HG03558 (cell line): Measurements from ENCODE around the gene SCAPER.
"Not testable (repeated sequence)": the region's sequence is repeated elsewhere in the genome, so short reads cannot be mapped to it uniquely, and the experiment has no call there.

ENCODE experiments used
- ATAC-seq: cut with Tn5 transposase; IDR thresholded peaks from one replicate; pipeline ENCODE4 v1.9.1; 2021; ENCODE audit warnings: moderate number of reproducible peaks; ENCODE audit not compliant: unreplicated experiment; ENCODE audit errors: extremely low read depth

SCAPER gene

DNA sequence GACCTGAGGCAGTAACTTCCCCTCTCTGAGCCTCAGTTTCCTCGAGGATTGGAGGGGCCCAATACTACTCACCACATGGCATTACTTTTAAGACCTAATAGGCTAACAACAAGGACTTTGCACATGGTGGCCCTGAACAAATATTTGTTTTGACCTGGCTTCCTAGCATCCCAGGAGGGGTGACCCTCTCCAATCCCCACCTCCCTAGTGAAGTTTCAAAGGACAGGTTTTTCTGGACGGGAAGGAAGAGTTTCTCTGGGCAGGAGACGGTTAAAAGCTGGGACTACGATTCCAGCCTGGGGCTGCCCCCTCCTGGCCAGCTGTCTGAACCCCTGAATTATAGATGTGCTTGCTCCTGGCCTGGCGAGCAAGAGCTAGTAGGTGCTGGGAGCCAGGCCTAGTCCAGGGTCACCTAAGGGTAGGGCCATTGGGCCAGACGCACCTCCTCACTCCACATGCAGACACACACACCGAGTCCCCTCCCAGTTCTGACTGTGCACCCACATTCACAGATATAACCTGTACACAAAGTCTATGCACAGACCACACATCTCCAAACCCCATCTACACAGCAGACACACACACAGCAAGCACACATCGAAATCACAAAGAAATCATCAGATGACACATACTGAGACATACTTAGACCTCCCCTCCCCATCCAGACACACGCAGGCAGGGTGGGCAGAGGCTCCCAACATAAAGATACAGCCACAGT is 571.3 kb downstream of the SCAPER start:
- no peak for ATAC-seq

DNA sequence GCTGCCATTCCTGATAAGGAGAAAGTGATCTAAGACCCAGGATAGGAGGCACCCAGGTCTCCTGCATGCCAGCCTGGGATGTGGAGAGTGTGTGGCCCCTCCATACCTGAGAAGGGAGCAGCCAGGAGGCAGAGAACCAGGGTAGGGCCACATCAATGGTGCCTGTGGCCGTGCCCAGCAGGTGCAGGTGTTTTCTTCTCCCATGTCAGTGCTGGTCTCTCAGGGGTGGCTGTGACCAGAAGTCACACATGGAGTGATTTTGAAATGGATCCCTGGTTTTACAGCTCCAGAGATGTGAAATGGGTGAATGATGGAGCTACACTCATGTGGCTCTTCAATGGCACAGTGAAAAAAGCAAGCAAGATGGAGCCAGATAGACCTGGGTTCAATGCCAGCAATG is 571.8 kb downstream of the SCAPER start:
- ATAC-seq, result no peak

- no peak for ATAC-seq
Measured at GRCh38 chr15:76332796-76333195, 572.3 kb downstream of the SCAPER start.

GRCh38 chr15:76330080-76330680 is 575.0 kb downstream of the SCAPER start:
- no peak for ATAC-seq

DNA sequence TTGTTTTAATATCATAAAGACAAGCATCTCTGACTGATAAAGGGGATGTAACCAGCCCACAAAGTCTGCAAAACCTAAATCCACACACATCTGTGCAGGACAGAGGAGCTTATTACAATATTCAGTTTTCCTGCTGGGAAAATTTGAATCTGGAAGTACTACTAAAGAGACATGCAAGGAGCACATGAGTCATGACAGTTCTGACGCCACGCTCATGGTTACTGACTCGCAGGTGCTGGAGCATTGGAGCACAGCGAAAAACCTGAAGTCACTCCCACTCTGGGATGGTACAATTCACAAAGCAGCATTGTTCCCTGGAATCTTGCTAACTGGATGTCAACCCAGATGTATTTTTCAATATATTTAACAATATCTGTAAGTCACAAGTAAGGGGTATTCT is 576.2 kb downstream of the SCAPER start:
- no peak for ATAC-seq

DNA sequence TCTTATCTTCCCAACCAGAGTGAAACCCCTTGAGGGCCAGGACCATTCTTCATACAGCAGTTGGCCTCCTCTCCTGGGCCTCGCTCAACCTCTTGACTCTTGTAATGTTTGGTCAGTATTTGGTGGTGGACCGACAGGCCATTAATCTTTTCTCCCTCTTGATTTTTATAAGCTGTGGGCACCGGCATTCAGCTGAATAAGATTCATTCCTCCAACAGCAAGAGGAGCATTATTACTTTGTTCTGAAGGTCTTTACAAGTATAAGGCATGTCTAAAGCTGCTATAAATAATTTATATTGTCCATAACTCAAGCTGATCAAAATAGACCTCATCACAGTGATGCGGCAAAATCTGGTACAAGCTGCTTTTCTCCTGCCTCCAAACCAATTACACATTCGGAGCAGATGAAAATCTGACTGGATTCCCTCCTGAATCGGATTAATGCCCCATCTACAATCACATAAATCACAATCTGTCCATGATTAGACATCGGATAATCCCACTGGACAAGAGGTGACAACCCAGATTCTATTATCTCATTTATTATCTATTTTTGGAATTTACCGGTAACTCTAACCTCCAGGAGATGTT is 576.9 kb downstream of the SCAPER start:
- ATAC-seq, result no peak

DNA sequence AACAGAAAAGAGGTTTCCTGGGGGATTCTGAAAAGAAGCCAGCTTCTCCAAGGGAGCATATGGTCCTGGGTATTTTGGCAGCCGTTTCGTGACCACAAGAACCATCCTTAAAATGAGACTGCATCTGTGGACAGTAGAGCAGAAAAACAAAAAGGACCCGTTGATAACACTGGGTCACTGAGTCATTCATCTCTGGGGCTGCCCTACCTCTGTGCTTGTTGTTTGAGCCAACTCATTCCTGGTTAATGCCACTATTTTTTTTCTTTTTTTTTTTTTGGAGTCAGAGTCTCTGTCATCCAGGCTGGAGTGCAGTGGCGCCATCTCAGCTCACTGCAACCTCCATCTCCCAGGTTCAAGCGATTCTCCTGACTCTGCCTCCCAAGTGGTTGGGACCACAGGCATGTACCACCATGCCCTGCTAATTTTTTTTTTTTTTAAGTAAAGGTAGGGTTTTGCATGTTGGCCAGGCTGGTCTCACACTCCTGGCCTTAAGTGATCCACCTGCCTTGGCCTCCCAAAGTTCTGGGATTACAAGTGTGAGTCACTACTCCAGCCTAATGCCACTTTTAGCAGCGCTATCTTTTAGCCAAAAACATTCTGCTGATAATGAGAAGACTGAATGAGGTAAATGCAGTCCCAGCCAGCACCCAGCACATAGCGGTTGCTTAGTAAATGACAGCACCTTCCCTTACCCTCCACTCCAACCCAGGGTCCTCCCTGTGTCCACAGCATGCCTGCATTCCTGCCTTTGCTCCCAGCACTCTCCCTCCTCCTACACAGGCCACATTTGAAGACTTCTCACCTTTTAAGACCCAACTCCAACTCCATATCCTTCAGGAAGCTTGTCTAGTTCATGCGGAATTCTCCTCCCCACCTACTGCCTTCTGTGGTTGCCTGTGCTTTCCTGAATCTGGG is 577.7 kb downstream of the SCAPER start:
- ATAC-seq, result no peak

GRCh38 chr15:76325704-76326103 is 579.4 kb downstream of the SCAPER start:
- ATAC-seq, result no peak

GRCh38 chr15:76324066-76324465 is 581.1 kb downstream of the SCAPER start:
- no peak for ATAC-seq

- ATAC-seq, result no peak
Measured at GRCh38 chr15:76321602-76322001, 583.5 kb downstream of the SCAPER start.

DNA sequence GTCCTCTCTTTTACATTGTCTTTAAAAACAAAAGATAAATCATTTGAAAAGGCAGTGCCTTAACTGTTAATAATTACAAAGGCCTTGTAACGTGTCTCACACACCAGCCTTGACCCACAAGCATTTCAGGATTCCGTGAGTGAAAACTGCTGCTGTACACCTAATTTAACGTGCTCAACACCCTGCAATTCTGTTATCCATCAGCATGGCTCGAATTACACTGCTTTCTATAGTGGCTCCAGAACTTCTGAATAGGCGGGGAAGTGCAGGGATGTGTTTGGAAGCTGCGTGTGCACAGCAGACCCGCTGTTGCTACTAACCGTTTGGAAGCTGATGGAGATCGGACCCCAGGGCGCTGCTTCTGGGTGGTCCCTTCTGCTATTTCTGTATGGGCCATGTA is 584.0 kb downstream of the SCAPER start:
- no peak for ATAC-seq

GRCh38 chr15:76320012-76320411 is 585.1 kb downstream of the SCAPER start:
- ATAC-seq, result no peak

DNA sequence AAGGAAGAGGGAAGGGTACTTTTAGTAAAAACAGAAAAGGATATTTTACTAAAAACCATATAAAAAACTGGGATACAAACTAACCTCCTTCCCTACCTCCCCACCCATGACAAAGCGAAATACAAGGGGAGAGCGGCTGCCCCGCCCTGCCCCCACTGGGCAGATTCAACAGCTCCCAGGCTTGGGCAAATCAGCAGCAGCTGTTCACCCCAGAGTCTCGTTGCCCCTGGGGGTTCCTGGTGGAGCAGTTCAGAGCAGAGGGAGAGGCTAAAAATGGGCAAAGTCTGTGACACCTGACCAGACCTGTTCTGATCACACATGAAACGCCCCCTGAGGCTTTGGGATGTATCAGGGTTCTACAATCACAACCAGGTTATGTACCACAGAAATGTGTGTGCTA is 591.4 kb downstream of the SCAPER start:
- no peak for ATAC-seq

DNA sequence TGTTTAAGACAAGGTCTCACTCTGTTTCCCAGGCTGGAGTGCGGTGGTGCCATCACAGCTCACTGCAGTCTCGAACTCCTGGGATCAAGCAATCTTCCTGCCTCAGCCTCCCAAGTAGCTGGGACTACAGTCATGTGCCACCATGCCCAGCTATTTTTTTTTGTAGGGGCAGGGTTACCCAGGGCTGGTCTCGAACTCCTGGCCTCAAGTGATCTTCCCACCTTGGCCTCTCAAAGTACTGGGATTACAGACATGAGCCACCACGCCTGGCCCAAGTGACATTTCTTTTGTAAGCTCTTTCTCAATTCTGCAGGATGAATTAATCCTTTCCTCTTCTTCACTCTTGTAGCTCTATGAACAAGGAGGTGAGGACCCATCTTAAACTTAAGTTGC is 592.0 kb downstream of the SCAPER start:
- ATAC-seq, result not testable (repeated sequence)

DNA sequence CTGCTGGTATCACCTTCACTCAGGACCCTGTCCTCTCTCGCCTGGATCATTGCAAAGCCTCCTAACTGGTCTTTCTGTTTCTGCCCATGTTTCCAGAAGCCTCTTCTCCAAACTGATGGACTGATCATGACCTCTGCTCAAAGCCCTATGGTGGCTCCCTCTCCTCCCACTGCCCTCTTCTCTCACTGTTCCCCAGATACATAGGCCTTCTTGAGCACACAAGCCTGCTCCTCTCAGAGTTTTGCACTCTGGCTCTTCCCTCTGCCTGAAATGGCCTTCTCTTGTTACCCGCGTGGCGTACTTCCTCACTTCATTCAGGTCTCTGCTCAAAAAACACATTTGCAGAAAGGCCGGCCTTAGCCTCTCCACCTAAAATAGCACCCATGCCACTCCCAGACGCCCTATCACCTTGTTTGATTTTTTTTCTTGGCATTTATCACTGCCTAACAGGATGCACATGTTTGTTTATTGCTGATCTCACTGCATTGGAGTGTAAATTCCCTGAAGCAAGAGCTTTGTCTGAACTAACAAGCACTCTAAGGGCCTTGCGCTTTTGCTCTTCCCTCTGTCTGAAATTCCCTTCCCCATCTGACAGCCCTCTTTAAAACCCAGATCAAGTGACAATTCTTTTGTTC is 592.5 kb downstream of the SCAPER start:
- no peak for ATAC-seq

DNA sequence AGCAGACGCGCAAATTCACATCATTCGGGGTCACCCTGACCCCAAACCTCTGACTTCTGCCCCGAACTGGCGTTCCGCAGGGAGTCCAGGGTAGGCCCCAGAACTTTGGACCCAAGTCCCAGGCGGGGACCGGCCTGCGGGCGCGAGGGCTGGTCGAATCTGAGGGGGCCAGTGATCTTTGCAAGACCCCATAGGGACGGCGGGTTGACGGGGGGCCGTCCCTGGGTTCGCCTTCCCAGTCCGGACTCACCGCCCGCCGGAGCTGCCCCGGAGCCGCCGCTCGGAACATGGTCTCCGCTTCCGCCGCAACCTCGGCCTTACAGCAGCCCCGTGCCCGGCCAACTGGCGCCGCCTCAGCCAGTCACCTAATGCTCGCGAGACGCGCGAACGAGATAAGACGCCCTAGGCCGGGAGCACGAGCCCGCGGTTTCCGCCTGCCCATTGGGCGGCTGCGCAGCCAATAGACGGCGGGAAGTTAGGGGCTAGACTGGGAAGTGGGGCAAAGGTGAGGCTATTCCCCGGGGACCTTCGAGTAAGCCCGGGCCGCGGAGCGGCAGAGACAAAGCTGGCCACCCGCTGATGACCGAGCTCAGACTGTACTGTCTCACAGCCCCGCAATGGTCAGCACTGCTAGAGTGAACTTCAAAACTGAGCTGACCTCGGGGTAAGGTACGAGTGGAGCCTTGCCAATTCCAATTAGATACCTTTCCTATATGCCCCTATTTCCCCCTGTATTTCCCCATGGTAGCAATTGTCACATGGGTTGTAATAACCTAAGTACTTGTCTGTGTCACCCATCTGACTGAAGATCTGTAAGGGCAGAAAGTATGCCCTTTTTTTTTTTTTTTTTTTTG is 593.8 kb downstream of the SCAPER start, which contains the start of gene ETFA:
TSS of gene ETFA (minus strand) at position 370 of the 854 bp plus-strand sequence. CDS start at position 289, 81 bp downstream.
- peak; percentile 89 for ATAC-seq

GRCh38 chr15:76310475-76311099 is 594.6 kb downstream of the SCAPER start:
- no peak for ATAC-seq

DNA sequence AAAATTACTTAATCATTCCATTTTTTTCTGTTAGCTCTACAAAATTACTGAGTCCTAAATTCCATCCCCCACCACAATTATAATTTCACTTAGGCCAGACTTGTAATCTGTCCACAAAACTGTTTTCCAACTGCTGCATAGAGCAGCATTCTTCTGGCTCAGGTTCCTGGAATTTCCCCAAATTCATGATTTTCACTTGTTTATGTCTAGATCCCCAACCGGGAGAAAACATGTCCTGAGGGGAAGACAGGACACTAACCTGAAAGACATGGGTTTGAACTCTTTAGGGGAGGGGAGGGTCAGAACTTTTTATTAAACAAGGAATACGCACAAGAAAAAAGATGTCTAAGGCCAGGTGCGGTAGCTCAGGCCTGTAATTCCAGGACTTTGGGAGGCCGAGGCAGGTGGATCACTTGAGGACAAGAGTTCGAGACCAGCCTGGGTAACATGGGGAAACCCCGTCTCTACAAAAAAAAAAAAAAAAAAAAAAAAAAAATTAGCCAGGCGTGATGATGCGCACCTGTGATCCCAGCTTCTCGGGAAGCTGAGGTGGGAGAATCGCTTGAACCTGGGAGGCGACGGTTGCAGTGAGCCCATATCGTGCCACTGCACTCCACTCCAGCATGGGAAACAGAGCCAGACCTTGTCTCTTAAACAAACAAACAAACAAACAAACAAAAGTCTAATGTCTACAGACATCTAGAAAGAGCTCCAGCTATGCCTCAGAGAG is 595.4 kb downstream of the SCAPER start:
- ATAC-seq, result no peak
